Left lung (tissue), 10 donors: ENCODE results near the gene FNDC3B. TPM values are rescaled to one million over a fixed set of nuclear protein-coding genes. Genes with fewer than 3 reads are reported as not detected.

Experiments
- ATAC-seq: fragments of 200-7000 bp; cut with Tn5 transposase; one replicate; pipeline ENCODE4 v1.9.1; 2020; ENCODE audit warnings: moderate library complexity
- DNase-seq, 4 donors: peaks; one replicate each; pipeline ENCODE4 v3.0.0-alpha.2; 2013 to 2020
- H3K27ac ChIP-seq, 2 donors: fragments of 200-600 bp; sonication (generic) in 1 of 2; one replicate each; pipeline versions ENCODE4 v1.5.0 to v1.8.0; 2020 to 2021
- H3K27me3 ChIP-seq, 2 donors: fragments of 200-600 bp; sonication (generic) in 1 of 2; one replicate each; pipeline versions ENCODE4 v1.5.0 to v1.8.0; 2020 to 2021
- H3K36me3 ChIP-seq, 2 donors: fragments of 200-600 bp; sonication (generic) in 1 of 2; one replicate each; pipeline versions ENCODE4 v1.5.0 to v1.8.0; 2020 to 2021
- H3K4me1 ChIP-seq, 2 donors: fragments of 200-600 bp; one replicate each; pipeline ENCODE4 v1.8.0; 2021
- H3K4me3 ChIP-seq, 2 donors: fragments of 200-600 bp; sonication (generic) in 1 of 2; one replicate each; pipeline versions ENCODE4 v1.5.0 to v1.8.0; 2020 to 2021; ENCODE audit warnings: mild to moderate bottlenecking in 1 of 2
- H3K9me3 ChIP-seq, 2 donors: fragments of 200-600 bp; sonication (generic) in 1 of 2; one replicate each; pipeline versions ENCODE4 v1.5.0 to v1.8.0; 2020 to 2021
- CTCF ChIP-seq, 2 donors: fragments of 200-600 bp; sonication (generic) in 1 of 2; IDR thresholded peaks; one replicate each; pipeline versions ENCODE4 v1.5.0 to v1.8.0; 2021; ENCODE audit warnings: antibody characterized with exemption in 2 of 2
- intact Hi-C, 2 donors: fragments of 100-400 bp; cut with DNase I; formaldehyde crosslinking; loops; one replicate each; pipeline versions ENCODE4 v1.11.2 to v1.14.2; 2022
- polyA plus RNA-seq, 6 donors: library from polyadenylated mRNA; unstranded; fragments of 120-200 nt; gene quantifications; one replicate each; pipeline ENCODE4 v1.2.1, GENCODE V29; 2013; ENCODE audit not compliant: insufficient read length in 6 of 6
- total RNA-seq, 2 donors: library from RNA; stranded (reverse); fragmentation: NEBNext Ultra II Directional; extraction: Animal tissue kit (Norgen Biotek cat#: 25700); gene quantifications; one replicate each; pipeline ENCODE4 v1.2.1, GENCODE V29; 2021
- donor health status: DM: no; HTN: yes; CAD: no.
- donor health status: DM: no; HTN: no; CAD: no.

The FNDC3B gene
- total and polyA plus RNA-seq, 8 donors, result 35.2 to 185 (median 42.3) TPM

GRCh38 chr3:172244011-172244410 lies 204.6 kb downstream of the FNDC3B start:
- H3K4me3 ChIP-seq, result no peak overlapping the region
- ATAC-seq (peak; percentile 32), DNase-seq (no peak)
- intact Hi-C loops, result no loop called here
- peaks cover 0 to 13% of the 10 kb centered on the region in 2 donors for H3K9me3 ChIP-seq
- H3K27ac ChIP-seq, result no peak overlapping the region
- no peak for TF ChIP-seq CTCF (IDR thresholded peaks at IDR 0.05)
- peaks cover 0 to 15% of the 10 kb centered on the region in 2 donors for H3K4me1 ChIP-seq
- H3K36me3 ChIP-seq, result peaks cover 0 to 29% of the 10 kb centered on the region in 2 donors
- H3K27me3 ChIP-seq, result no peaks in the 10 kb centered on the region

GRCh38 chr3:172245241-172245640 lies 205.9 kb downstream of the FNDC3B start:
- TF ChIP-seq CTCF (IDR thresholded peaks at IDR 0.05), result no peak
- Histone ChIP-seq H3K4me3 (no peak overlapping the region), H3K36me3 (peaks cover 0 to 29% of the 10 kb centered on the region in 2 donors), H3K27ac (no peak overlapping the region), H3K27me3 (no peaks in the 10 kb centered on the region), H3K4me1 (peaks cover 0 to 8% of the 10 kb centered on the region in 2 donors), H3K9me3 (peaks cover 0 to 13% of the 10 kb centered on the region in 2 donors)
- ATAC-seq (no peak), DNase-seq (peak in 1 of 4 donors; percentile 34)
- intact Hi-C loops, result no loop called here

DNA sequence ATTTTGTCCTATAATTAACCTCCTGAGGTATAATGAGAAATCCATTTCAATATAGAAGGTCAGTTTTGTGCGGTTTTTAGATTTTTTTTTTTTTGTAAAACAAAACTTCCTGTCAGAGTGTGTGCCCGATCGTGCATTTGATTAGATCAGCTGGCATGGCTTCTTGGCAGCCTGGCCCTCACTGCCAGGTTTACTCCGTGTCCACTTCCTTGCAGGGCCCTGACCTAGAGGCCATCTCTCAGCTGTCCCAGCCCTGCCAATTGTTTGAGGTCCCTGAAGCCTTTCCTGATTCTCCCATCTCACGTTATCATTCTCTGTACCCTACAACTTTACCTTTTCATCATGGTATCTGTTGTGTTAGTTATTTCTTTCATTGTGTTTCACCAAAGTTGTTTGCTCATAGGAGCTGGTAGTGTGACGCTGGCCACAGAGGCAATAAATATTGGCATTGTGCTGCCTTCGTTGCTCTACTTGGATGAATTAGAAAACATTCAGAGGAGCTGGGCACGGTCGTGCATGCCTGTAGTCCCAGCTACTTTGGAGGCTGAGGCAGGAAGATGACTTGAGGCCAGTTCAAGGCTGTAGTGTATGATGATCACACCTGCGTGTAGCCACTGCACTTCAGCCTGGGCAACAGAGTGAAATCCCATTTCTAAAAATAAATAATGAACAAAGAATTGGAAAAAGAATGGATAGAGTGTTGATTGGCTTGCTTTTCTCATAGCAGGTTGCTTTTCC lies 206.9 kb downstream of the FNDC3B start:
- ATAC-seq (peak; percentile 19), DNase-seq (no peak)
- TF ChIP-seq CTCF (IDR thresholded peaks at IDR 0.05), result no peak
- Histone ChIP-seq H3K36me3 (peaks cover 0 to 35% of the 10 kb centered on the region in 2 donors), H3K4me3 (no peak overlapping the region), H3K9me3 (peaks cover 0 to 13% of the 10 kb centered on the region in 2 donors), H3K4me1 (peaks cover 0 to 8% of the 10 kb centered on the region in 2 donors), H3K27ac (no peak overlapping the region), H3K27me3 (no peaks in the 10 kb centered on the region)
- intact Hi-C loops, result no loop called here

DNA sequence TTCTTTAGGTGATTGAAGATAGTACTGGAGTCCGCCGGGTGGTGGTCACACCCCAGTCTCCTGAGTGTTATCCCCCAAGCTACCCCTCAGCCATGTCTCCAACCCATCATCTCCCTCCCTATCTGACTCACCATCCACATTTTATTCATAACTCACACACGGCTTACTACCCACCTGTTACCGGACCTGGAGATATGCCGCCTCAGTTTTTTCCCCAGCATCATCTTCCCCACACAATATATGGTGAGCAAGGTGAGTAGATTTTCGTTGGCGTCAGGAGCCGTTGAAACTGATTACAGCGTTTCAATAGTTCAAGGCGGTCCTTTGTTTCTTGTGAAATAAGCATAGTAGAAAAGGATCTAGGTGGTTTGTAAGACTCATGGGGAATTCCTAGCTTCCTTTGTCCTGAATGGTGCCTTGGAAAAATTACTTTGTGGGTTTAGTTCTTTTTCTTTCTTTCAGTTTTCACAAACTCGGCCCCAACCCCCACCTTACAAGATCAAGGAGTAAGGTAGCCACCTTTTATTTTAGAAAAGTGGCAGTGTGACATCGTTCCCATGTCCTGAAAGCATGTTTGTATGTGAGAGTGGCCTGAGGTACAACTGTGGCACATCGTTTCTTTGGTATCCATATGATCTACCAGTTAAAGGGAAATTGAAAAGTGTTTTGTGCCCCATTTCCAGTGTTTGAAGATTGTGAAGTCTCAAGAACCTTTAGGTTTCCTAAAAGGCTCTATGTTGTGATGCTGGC lies 208.3 kb downstream of the FNDC3B start:
- DNase-seq, result no peak
- TF ChIP-seq CTCF (IDR thresholded peaks at IDR 0.05), result no peak
- peaks cover 0 to 8% of the 10 kb centered on the region in 2 donors for H3K4me1 ChIP-seq
- intact Hi-C loops, result no loop called here
- no peak overlapping the region for H3K27ac ChIP-seq
- H3K9me3 ChIP-seq, result peaks cover 0 to 4% of the 10 kb centered on the region in 2 donors
- no peaks in the 10 kb centered on the region for H3K27me3 ChIP-seq
- H3K4me3 ChIP-seq, result no peak overlapping the region
- peaks cover 0 to 41% of the 10 kb centered on the region in 2 donors for H3K36me3 ChIP-seq
- ATAC-seq, result no peak

- DNase-seq, result peak in 1 of 4 donors; percentile 34
- intact Hi-C loops, result no loop called here
Measured at GRCh38 chr3:172249039-172249438, 209.7 kb downstream of the FNDC3B start.

More at GRCh38 chr3:172249039-172249438, 209.7 kb downstream of the FNDC3B start:
- peaks cover 0 to 46% of the 10 kb centered on the region in 2 donors for H3K36me3 ChIP-seq
- no peak for ATAC-seq
- no peak overlapping the region for H3K27ac ChIP-seq
- TF ChIP-seq CTCF (IDR thresholded peaks at IDR 0.05), result no peak
- peaks cover 0 to 11% of the 10 kb centered on the region in 2 donors for H3K4me1 ChIP-seq
- H3K27me3 ChIP-seq, result no peaks in the 10 kb centered on the region
- no peaks in the 10 kb centered on the region for H3K9me3 ChIP-seq
- H3K4me3 ChIP-seq, result no peak overlapping the region
